Measurements from ENCODE around the gene NKX6-2.

Gene NKX6-2

DNA sequence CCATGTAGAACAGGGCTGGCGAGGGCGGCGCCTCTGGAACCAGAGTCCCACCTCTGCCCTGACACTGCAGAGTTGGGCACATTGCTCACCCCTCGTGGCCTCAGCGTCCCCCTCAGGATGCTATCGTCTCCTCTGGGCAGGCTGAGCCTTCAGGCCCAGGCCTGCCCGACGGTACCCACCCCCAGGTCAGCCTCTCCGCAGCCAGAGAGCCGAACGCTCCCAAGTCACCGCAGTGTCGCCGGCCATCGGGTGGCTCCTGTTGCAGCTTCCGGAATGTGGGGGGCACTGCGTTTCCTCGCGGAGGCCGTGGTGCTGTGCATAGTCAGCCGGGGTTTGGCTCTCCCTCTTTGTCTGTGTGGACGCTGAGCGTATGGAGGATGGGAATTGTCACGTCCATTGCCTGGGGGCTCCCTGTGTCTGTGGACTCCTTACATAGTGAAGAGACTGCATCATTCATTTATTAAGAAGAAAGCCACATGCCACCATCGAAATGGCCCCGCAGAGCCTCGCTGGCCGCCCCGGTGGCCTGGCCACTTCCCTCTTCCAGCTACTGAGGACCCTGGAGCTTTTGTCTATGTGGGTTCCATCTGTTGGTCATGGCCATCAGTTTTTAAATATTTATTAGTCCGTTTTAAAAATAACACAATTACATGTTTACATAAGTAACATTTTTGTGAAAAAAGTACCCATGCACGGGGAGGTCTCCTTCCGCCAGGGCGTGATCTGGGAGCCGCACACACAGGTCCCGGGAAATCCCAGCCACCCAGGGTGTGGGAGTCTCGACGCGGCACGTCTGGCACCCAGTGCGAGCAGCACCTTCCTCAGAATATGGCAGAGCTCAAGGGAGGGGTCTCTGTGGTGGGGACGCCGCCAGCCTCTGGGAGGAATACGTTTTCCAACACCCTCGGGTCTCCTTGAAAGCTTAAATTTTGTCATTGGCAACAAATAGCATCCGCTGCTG lies 15.6 kb downstream of the NKX6-2 start:
- H3K4me3 ChIP-seq (ENCODE audit: low read depth, low read length) = no peak overlapping the region
- DNase-seq (ENCODE audit: low read depth) = no peak
- TF ChIP-seq CTCF (IDR thresholded peaks at IDR 0.05; ENCODE audit: control insufficient read depth, extremely low read depth, insufficient read depth) = no peak

GRCh38 chr10:132768346-132769248 lies 17.4 kb downstream of the NKX6-2 start:
- no peak for TF ChIP-seq CTCF (IDR thresholded peaks at IDR 0.05; ENCODE audit: control insufficient read depth, extremely low read depth, insufficient read depth)
- no peak for DNase-seq (ENCODE audit: low read depth)
- no peak overlapping the region for H3K4me3 ChIP-seq (ENCODE audit: low read depth, low read length)

GRCh38 chr10:132766291-132766690 lies 19.7 kb downstream of the NKX6-2 start:
- no peak overlapping the region for H3K4me3 ChIP-seq (ENCODE audit: low read depth, low read length)
- no peak for DNase-seq (ENCODE audit: low read depth)
- no peak for TF ChIP-seq CTCF (IDR thresholded peaks at IDR 0.05; ENCODE audit: control insufficient read depth, extremely low read depth, insufficient read depth)

DNA sequence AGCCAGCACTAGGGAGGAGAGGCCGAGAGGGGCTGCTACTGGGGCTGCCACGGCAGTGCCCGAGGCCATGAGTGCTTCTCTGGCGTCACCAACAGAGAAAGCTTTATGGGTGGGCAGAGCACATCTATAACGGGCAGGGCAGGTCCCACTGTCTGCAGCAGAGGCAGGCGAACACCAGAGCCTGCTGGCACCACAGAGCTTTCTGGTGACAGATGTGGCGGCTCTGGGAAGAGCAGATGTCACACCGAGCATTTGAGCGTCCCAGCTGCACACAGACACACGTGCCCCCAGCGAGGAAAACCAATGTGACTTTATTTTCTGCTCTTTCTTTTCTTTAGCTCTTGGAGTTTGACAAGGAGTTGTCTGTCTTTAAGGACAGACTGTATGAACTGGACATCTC lies 20.5 kb downstream of the NKX6-2 start:
- no peak for TF ChIP-seq CTCF (IDR thresholded peaks at IDR 0.05; ENCODE audit: control insufficient read depth, extremely low read depth, insufficient read depth)
- no peak for DNase-seq (ENCODE audit: low read depth)

DNA sequence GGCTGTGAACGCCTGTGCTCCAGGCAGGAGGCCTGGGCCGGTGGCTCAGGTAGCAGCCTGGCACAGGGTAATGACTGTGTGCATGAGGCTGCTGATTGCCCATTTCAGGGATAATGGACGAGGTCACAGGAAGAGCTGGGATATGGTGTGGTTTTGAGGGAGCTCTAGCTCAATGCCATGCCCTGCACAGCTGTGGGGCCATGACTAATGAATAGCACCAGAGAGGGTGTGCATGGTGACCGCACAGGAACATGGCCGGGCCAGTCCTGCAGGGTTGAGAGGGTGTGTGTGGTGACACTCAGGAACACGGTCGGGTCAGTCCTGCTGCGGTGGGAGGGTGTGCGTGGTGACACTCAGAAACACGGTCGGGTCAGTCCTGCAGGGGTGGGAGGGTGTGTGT lies 21.8 kb downstream of the NKX6-2 start:
- TF ChIP-seq CTCF (IDR thresholded peaks at IDR 0.05; ENCODE audit: control insufficient read depth, extremely low read depth, insufficient read depth) = no peak
- DNase-seq (ENCODE audit: low read depth) = no peak
- no peak overlapping the region for H3K4me3 ChIP-seq (ENCODE audit: low read depth, low read length)

More for the DNA sequence above, 20.5 kb downstream of the NKX6-2 start:
- H3K4me3 ChIP-seq (ENCODE audit: low read depth, low read length) = no peak overlapping the region

- DNase-seq (ENCODE audit: low read depth) = no peak
- TF ChIP-seq CTCF (IDR thresholded peaks at IDR 0.05; ENCODE audit: control insufficient read depth, extremely low read depth, insufficient read depth) = no peak
- H3K4me3 ChIP-seq (ENCODE audit: low read depth, low read length) = no peak overlapping the region
These were observed 22.4 kb downstream of the NKX6-2 start for GRCh38 chr10:132763545-132763944.

Measured in LNCaP clone FGC (cell line).